GM23248 (cell line): ENCODE measurements around the gene IQGAP2. TPM values are rescaled to one million over a fixed set of nuclear protein-coding genes. Genes with fewer than 3 reads are reported as not detected.

Experiments used
- DNase-seq: peaks from one replicate; pipeline ENCODE4 v3.0.0-alpha.2; 2015
- H2AFZ ChIP-seq: fragments of 200-600 bp; sonication (generic); 2 replicates; pipeline ENCODE4 v1.6.1; 2016; ENCODE audit warnings: antibody characterized with exemption
- H3F3A ChIP-seq: fragments of 200-600 bp; sonication (generic); 2 replicates; pipeline ENCODE4 v1.6.1; 2016; ENCODE audit warnings: mild to moderate bottlenecking, antibody characterized with exemption, mixed run types; ENCODE audit not compliant: insufficient read depth
- H3K27ac ChIP-seq: fragments of 200-600 bp; sonication (generic); 2 replicates; pipeline ENCODE4 v1.5.1; 2016; ENCODE audit warnings: mild to moderate bottlenecking
- H3K27me3 ChIP-seq: fragments of 200-600 bp; sonication (generic); replicated peaks from 2 replicates; pipeline ENCODE4 v1.6.1; 2016; ENCODE audit warnings: mild to moderate bottlenecking; ENCODE audit not compliant: insufficient read depth
- H3K36me3 ChIP-seq: fragments of 200-600 bp; sonication (generic); 2 replicates; pipeline ENCODE4 v1.6.1; 2016; ENCODE audit warnings: low read depth, mild to moderate bottlenecking
- H3K4me1 ChIP-seq: fragments of 200-600 bp; sonication (generic); 2 replicates; pipeline ENCODE4 v1.6.1; 2016; ENCODE audit warnings: mild to moderate bottlenecking; ENCODE audit not compliant: insufficient read depth
- H3K4me2 ChIP-seq: fragments of 200-600 bp; sonication (generic); one replicate; pipeline ENCODE4 v1.6.1; 2016; ENCODE audit warnings: mild to moderate bottlenecking; ENCODE audit not compliant: unreplicated experiment
- H3K4me3 ChIP-seq: fragments of 200-600 bp; sonication (generic); 2 replicates; pipeline ENCODE4 v1.5.1; 2016; ENCODE audit warnings: mild to moderate bottlenecking
- H3K79me2 ChIP-seq: fragments of 200-600 bp; sonication (generic); 2 replicates; pipeline ENCODE4 v1.6.1; 2016; ENCODE audit warnings: mild to moderate bottlenecking; ENCODE audit not compliant: insufficient read depth
- H3K9ac ChIP-seq: fragments of 200-600 bp; sonication (generic); 2 replicates; pipeline ENCODE4 v1.6.1; 2016; ENCODE audit warnings: mild to moderate bottlenecking
- H3K9me2 ChIP-seq: fragments of 200-600 bp; sonication (generic); 2 replicates; pipeline ENCODE4 v1.6.1; 2016; ENCODE audit warnings: mixed run types, mild to moderate bottlenecking, moderate library complexity; ENCODE audit not compliant: insufficient read depth
- H3K9me3 ChIP-seq: fragments of 200-600 bp; sonication (generic); one replicate; pipeline ENCODE4 v1.6.1; 2017; ENCODE audit warnings: low read depth
- H4K20me1 ChIP-seq: fragments of 200-600 bp; sonication (generic); 2 replicates; pipeline ENCODE4 v1.6.0; 2016; ENCODE audit not compliant: insufficient read depth
- EZH2 ChIP-seq: fragments of 200-600 bp; sonication (generic); IDR thresholded peaks from 2 replicates; pipeline ENCODE4 v1.6.1; 2018; ENCODE audit warnings: antibody characterized with exemption, mild to moderate bottlenecking; ENCODE audit not compliant: insufficient read depth, poor library complexity, severe bottlenecking
- EZH2phosphoT487 ChIP-seq: fragments of 200-600 bp; sonication (generic); IDR thresholded peaks from 2 replicates; pipeline ENCODE4 v1.6.1; 2018; ENCODE audit warnings: antibody characterized with exemption, moderate library complexity, mild to moderate bottlenecking, low read depth; ENCODE audit not compliant: insufficient read depth
- WGBS, 2 experiments: methylation state at CpG; one replicate each; pipeline ENCODE4 v1.1.6; 2015 to 2017; ENCODE audit warnings: low lambda C conversion rate in 2 of 2, low coverage in 1 of 2; ENCODE audit errors: missing lambda C conversion rate in 2 of 2; 5-methylcytosine and 5-hydroxymethylcytosine counted together
- in situ Hi-C: fragments of 300-500 bp; cut with MboI; formaldehyde crosslinking; loops from 2 replicates; pipeline ENCODE4 v1.15.0; 2020
- polyA plus RNA-seq: library from polyadenylated mRNA; unstranded; fragments of >200 nt; fragmentation: Nextera tagmentation; extraction: Ambion mirVana; gene quantifications from 2 replicates; pipeline ENCODE4 v1.2.1, GENCODE V29; 2016
- total RNA-seq: library from RNA; depleted of rRNA; stranded (reverse); fragments of >200 nt; shearing (Covaris generic); gene quantifications from 2 replicates; pipeline ENCODE4 v1.2.3, GENCODE V29; 2014

IQGAP2 gene
- total and polyA plus RNA-seq, 2 experiments from 2014 or later: 0.11 TPM; not detected in 1

- no peak overlapping the region for H3K4me2 ChIP-seq
- H3K79me2 ChIP-seq: no peaks in the 10 kb centered on the region
- H3K27me3 ChIP-seq: no peaks in the 10 kb centered on the region; the same call in 1 of the 2 replicates
- TF ChIP-seq EZH2 (no peak), EZH2phosphoT487 (no peak)
- H3K4me3 ChIP-seq: no peak overlapping the region
- no peaks in the 10 kb centered on the region for H3K9me2 ChIP-seq
- H3K36me3 ChIP-seq: no peaks in the 10 kb centered on the region
- no peak overlapping the region for H3K27ac ChIP-seq
- no peaks in the 10 kb centered on the region for H3K9me3 ChIP-seq
- no peaks in the 10 kb centered on the region for H4K20me1 ChIP-seq
- H2AFZ ChIP-seq: no peak overlapping the region
- WGBS, 2 experiments: 43 to 57% methylated on average over 5 of the region's 5 CpGs
- H3F3A ChIP-seq: no peaks in the 10 kb centered on the region
- no peaks in the 10 kb centered on the region for H3K4me1 ChIP-seq
- H3K9ac ChIP-seq: no peak overlapping the region
- in situ Hi-C loops: no loop called here
- no peak for DNase-seq
Observed at GRCh38 chr5:76386360-76386759, 16.7 kb upstream of the IQGAP2 start.

GRCh38 chr5:76388236-76388635 lies 14.8 kb upstream of the IQGAP2 start:
- H3K4me3 ChIP-seq: no peak overlapping the region
- no peaks in the 10 kb centered on the region for H3K9me2 ChIP-seq
- in situ Hi-C loops: no loop called here
- H3K4me2 ChIP-seq: no peak overlapping the region
- H4K20me1 ChIP-seq: no peaks in the 10 kb centered on the region
- H3K9me3 ChIP-seq: no peaks in the 10 kb centered on the region
- DNase-seq: no peak
- H3K27ac ChIP-seq: no peak overlapping the region
- TF ChIP-seq EZH2 (no peak), EZH2phosphoT487 (no peak)
- H2AFZ ChIP-seq: no peak overlapping the region
- no peaks in the 10 kb centered on the region for H3K4me1 ChIP-seq
- no peaks in the 10 kb centered on the region for H3F3A ChIP-seq
- H3K36me3 ChIP-seq: no peaks in the 10 kb centered on the region
- no peak overlapping the region for H3K9ac ChIP-seq
- no peaks in the 10 kb centered on the region for H3K79me2 ChIP-seq
- no peaks in the 10 kb centered on the region; the same call in 1 of the 2 replicates for H3K27me3 ChIP-seq
- WGBS, 2 experiments: 43 to 66% methylated on average over 1 of the region's 1 CpG

DNA sequence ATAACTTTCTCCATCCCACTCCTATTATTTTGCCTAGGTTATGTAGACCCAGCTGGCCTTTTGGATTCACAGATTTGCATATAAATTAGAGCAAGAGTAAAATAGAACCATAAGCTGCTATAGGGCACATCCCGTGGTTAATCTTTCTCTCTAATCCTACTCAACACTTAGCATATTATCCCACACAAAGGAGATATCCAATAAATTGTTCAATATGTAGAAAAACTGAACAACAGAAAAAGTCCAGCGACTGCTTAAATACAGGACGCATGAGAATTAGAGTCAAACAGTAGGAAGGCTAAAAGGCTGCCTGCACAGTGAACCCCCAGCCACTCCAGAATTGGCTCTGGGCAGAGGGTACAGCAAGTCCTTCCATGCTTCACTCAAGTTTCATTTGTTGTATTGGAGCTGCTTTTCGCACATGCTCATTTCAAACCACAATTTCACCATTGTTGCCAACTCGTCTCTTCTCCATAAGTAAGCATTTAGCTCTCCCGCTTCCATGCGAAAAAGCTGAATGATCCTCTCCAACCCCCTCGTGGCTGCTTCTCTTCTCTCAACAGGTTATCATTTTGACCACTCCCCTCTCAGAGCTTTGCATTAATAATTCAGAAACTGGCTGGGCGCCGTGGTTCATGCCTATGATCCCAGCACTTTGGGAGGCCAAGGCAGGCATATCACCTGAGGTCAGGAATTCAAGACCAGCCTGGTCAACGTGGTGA lies 14.1 kb upstream of the IQGAP2 start:
- Histone ChIP-seq H3K27me3 (no peaks in the 10 kb centered on the region), H3K9me3 (no peaks in the 10 kb centered on the region), H3K9ac (no peak overlapping the region), H3K27ac (no peak overlapping the region), H2AFZ (no peak overlapping the region), H3K9me2 (no peaks in the 10 kb centered on the region), H3K4me3 (no peak overlapping the region), H3K36me3 (no peaks in the 10 kb centered on the region), H3K4me1 (no peaks in the 10 kb centered on the region), H3F3A (no peaks in the 10 kb centered on the region), H3K4me2 (no peak overlapping the region), H4K20me1 (no peaks in the 10 kb centered on the region), H3K79me2 (no peaks in the 10 kb centered on the region)
- WGBS, 2 experiments: 57 to 59% methylated on average over 11 of the region's 11 CpGs
- in situ Hi-C loops: no loop called here
- no peak for TF ChIP-seq EZH2phosphoT487
- no peak for DNase-seq

DNA sequence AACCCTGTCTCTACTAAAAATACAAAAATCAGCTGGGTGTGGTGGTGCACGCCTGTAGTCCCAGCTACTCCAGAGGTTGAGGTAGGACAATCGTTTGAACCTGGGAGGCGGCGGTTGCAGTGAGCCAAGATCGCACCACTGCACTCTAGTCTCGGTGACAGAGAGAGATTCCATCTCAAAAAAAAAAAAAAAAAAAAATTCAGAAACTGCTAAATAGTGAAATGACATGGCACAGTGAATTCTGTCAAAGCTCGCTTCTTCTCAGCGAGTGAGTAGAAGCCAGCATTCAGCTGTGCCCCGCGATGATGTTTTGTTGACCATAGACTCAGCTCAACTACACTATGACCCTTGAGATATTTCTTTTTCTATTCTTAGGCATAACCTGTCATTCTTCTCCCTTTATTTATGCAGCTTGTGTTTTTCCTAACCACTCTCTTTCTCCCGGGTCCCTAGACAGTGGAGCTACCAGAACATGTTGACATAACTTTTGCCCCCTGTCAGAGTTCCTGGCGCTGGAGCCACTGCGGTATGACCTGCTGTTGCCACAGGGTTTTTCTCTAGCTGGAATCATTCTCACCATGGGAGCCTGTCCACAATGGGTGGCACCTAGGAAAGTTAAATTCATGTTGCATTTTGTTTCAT lies 13.5 kb upstream of the IQGAP2 start:
- Histone ChIP-seq H3K27ac (no peak overlapping the region), H2AFZ (no peak overlapping the region), H3K4me2 (no peak overlapping the region), H3K9ac (no peak overlapping the region), H3F3A (no peaks in the 10 kb centered on the region), H3K4me1 (no peaks in the 10 kb centered on the region), H3K36me3 (no peaks in the 10 kb centered on the region), H3K9me3 (no peaks in the 10 kb centered on the region), H3K9me2 (no peaks in the 10 kb centered on the region), H4K20me1 (no peaks in the 10 kb centered on the region), H3K79me2 (no peaks in the 10 kb centered on the region), H3K4me3 (no peak overlapping the region), H3K27me3 (no peaks in the 10 kb centered on the region)
- TF ChIP-seq EZH2phosphoT487 (no peak), EZH2 (no peak)
- DNase-seq: no peak
- 68 to 73% methylated on average over 13 of the region's 13 CpGs for WGBS, 2 experiments
- in situ Hi-C loops: no loop called here

DNA sequence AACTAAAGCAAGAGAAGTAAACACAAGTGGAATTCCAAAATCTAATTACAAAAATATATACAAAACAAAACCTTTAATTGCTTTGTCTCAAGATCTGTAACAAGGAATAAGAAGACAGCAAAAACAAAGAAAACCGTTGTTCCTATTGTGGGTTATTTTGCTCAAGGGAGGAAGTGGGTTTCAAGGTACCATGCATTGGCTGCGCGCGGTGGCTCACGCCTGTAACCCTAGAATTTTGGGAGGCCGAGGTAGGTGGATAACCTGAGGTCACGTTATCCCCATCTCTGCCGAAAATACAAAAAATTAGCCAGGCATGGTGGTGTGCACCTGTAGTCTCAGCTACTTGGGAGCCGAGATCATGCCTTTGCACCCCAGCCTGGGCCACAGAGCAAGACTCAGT lies 12.1 kb upstream of the IQGAP2 start:
- Histone ChIP-seq H3K4me1 (no peaks in the 10 kb centered on the region), H3K27ac (no peak overlapping the region), H3K27me3 (no peaks in the 10 kb centered on the region), H3K79me2 (no peaks in the 10 kb centered on the region), H3K4me2 (no peak overlapping the region), H3K9me3 (no peaks in the 10 kb centered on the region), H3F3A (no peaks in the 10 kb centered on the region), H3K36me3 (no peaks in the 10 kb centered on the region), H3K4me3 (no peak overlapping the region), H2AFZ (no peak overlapping the region), H3K9me2 (no peaks in the 10 kb centered on the region), H4K20me1 (no peaks in the 10 kb centered on the region), H3K9ac (no peak overlapping the region)
- 68 to 78% methylated on average over 9 of the region's 9 CpGs for WGBS, 2 experiments
- no peak for TF ChIP-seq EZH2phosphoT487
- no peak for TF ChIP-seq EZH2
- in situ Hi-C loops: no loop called here
- DNase-seq: no peak
